Measurements from ENCODE around the gene GNE.

DNA sequence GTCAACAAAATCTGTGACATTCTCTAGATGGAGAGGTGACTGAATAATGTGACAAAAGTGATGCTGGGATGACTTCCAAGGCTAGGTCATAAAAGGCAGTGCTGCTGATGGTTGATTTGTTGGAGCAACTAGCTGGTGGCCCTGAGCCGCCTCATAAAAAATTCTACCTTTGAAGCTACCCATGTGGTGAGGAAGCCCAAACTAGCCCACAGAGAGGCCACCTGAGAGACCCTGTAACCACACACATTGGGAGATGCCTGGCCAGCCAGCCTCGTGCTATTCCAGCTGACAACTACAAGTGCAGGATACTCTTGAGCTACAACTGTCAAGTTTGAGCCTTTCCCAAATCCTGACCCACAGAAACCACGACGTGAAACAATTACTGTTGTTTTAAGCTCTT is 44.9 kb downstream of the GNE start:
- TF ChIP-seq MAX (IDR thresholded peaks at IDR 0.05) (no peak), EP300 (IDR thresholded peaks at IDR 0.05; ENCODE audit: borderline replicate concordance) (no peak)
- TF ChIP-seq, protein P1, sequence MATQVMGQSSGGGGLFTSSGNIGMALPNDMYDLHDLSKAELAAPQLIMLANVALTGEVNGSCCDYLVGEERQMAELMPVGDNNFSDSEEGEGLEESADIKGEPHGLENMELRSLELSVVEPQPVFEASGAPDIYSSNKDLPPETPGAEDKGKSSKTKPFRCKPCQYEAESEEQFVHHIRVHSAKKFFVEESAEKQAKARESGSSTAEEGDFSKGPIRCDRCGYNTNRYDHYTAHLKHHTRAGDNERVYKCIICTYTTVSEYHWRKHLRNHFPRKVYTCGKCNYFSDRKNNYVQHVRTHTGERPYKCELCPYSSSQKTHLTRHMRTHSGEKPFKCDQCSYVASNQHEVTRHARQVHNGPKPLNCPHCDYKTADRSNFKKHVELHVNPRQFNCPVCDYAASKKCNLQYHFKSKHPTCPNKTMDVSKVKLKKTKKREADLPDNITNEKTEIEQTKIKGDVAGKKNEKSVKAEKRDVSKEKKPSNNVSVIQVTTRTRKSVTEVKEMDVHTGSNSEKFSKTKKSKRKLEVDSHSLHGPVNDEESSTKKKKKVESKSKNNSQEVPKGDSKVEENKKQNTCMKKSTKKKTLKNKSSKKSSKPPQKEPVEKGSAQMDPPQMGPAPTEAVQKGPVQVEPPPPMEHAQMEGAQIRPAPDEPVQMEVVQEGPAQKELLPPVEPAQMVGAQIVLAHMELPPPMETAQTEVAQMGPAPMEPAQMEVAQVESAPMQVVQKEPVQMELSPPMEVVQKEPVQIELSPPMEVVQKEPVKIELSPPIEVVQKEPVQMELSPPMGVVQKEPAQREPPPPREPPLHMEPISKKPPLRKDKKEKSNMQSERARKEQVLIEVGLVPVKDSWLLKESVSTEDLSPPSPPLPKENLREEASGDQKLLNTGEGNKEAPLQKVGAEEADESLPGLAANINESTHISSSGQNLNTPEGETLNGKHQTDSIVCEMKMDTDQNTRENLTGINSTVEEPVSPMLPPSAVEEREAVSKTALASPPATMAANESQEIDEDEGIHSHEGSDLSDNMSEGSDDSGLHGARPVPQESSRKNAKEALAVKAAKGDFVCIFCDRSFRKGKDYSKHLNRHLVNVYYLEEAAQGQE (IDR thresholded peaks at IDR 0.05; ENCODE audit: low read depth) = no peak
